Left lobe of liver (tissue), 2 donors: ENCODE results near the gene SLC26A1. TPM values are rescaled to one million over a fixed set of nuclear protein-coding genes. Genes with fewer than 3 reads are reported as not detected.

Experiments used
- ATAC-seq: fragments of 200-7000 bp; cut with Tn5 transposase; one replicate; pipeline ENCODE4 v1.9.1; 2020; ENCODE audit warnings: mild to moderate bottlenecking, moderate library complexity
- DNase-seq: peaks from one replicate; pipeline ENCODE4 v3.0.0-alpha.2; 2020; ENCODE audit warnings: low spot score
- total RNA-seq: library from RNA; stranded (reverse); gene quantifications from one replicate; pipeline ENCODE4 v1.2.1, GENCODE V29; 2021
- donor health status: DM: no; HTN: no; CAD: no; lungs with moderate emphysema.
- donor health status: DM: no; HTN: yes; CAD: no.

SLC26A1 gene
- total RNA-seq, 1 donor from 2014 or later, result 40.6 TPM

GRCh38 chr4:1030031-1030430 lies 36.8 kb upstream of the SLC26A1 start:
- no peak for DNase-seq
- ATAC-seq, result no peak

DNA sequence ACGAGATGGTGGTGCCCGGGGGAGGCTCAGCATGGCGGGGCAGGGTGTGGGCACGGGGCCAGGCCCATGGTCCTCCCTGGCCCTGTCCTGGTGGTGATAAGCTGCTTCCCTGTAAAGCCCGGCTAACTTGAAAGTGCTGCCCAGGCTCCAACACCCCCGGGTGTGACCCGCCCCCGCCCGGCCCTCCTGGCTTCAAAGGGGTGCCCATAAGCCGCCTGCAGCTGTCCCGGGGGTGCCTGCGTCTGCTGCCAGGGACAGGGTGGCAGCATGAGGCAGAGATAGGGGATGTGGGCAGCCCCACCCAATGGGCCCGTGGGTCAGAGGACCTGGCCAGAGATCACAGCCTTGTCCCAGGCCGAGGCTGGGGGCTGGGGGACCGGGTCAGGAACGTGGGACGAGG lies 36.3 kb upstream of the SLC26A1 start:
- DNase-seq (no peak), ATAC-seq (no peak)

- DNase-seq (no peak), ATAC-seq (peak; percentile 2)
Observed at GRCh38 chr4:1028574-1029220, 35.5 kb upstream of the SLC26A1 start.

- peak; percentile 29 for ATAC-seq
- no peak for DNase-seq
Observed at GRCh38 chr4:1027915-1028238, 34.7 kb upstream of the SLC26A1 start.

DNA sequence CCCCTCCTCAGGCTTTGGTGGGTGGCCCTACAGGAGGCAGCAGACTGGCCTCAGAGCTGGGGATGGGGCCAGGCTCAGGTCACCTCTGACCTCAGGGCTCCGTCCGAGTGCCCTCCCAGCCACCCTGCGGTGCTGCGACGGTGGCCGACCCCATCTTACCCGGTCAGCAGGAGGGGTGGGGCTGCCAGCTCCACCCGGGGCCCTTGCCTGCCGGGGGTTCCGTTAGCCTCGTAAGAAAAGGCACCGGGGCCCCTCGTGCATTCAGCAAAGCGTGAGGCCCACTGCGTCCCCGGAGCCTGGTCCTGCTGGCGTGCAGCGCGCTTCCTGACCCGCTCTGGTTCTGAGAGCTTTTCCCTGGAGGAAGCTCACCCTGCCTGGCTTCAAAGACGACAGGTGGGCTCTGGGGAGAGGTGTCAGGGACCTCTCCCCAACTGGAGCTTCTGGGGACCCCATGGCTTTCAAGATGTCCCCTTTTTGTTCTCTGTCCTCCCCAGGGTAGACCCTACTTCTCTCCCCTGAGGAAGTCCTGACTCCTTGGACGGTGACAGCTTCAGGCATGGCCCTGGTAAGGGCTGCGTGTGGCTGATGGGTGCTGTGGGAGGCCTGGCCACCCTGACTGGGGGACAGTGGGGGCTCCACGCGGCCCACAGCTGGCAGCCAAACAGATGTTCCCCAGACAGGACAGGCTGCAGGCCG lies 34.2 kb upstream of the SLC26A1 start:
- ATAC-seq (peak; percentile 5), DNase-seq (no peak)

GRCh38 chr4:1026115-1026514 lies 32.9 kb upstream of the SLC26A1 start:
- peak; percentile 64 for DNase-seq
- ATAC-seq, result peak; percentile 74

- ATAC-seq (no peak), DNase-seq (no peak)
Observed at GRCh38 chr4:1024882-1025545, 31.8 kb upstream of the SLC26A1 start.

GRCh38 chr4:1023895-1024740 lies 30.9 kb upstream of the SLC26A1 start:
- ATAC-seq (no peak), DNase-seq (no peak)

DNA sequence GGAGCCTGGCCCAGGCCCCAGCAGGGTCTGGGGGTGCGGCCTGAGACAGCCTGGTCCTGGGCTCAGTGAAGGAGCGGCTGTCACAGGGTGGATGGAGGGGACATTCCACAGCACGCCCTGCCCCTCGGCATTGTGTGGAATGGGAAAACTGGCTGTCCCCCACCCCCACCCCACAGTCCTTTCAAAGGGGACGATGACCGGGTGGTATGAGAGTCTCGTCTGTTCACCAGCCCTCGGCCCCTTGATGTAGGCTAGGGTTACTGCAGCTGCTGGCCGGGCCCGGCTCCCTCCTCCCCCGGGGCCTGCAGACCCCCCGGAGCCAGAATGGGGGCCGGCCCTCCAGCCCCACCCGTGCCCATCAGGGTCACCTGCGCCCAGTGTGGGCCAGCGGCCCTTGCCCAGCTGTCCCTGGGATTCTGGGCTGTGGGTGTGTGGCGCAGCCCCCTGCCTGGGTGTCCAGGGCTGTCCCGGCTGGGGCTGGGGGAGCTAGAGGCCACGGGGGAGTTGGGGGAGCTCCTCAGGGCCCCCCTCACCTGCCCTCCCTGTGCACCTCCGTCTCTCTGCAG lies 30.0 kb upstream of the SLC26A1 start:
- no peak for DNase-seq
- ATAC-seq, result no peak

- ATAC-seq, result no peak
- DNase-seq, result no peak
Observed at GRCh38 chr4:1022739-1023066, 29.5 kb upstream of the SLC26A1 start.

DNA sequence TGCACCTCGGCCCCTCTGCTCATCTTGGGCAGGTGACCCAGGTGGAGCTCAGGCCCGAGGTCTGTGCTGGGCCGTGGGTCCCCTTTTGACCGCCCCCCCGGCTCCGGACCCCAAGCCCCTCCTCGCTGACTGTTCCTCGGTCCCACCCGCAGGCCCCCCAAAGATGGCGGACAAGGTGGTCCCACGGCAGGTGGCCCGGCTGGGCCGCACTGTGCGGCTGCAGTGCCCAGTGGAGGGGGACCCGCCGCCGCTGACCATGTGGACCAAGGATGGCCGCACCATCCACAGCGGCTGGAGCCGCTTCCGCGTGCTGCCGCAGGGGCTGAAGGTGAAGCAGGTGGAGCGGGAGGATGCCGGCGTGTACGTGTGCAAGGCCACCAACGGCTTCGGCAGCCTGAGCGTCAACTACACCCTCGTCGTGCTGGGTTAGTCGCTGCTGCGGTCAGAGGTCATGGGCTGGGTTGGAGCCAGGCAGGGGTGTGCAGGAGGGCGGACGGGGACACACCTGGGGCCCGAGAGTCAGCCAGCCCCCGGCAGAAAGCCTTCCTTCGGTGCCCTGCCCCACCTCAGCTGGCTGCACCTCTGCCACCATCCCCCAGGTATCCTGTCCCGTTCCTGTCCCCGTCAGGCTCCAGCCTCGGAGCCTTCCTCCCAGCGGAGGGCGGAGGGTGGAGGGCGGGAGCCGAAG lies 29.0 kb upstream of the SLC26A1 start:
- DNase-seq (no peak), ATAC-seq (no peak)

- no peak for DNase-seq
- ATAC-seq, result no peak
Observed at GRCh38 chr4:1021386-1022050, 28.3 kb upstream of the SLC26A1 start.

DNA sequence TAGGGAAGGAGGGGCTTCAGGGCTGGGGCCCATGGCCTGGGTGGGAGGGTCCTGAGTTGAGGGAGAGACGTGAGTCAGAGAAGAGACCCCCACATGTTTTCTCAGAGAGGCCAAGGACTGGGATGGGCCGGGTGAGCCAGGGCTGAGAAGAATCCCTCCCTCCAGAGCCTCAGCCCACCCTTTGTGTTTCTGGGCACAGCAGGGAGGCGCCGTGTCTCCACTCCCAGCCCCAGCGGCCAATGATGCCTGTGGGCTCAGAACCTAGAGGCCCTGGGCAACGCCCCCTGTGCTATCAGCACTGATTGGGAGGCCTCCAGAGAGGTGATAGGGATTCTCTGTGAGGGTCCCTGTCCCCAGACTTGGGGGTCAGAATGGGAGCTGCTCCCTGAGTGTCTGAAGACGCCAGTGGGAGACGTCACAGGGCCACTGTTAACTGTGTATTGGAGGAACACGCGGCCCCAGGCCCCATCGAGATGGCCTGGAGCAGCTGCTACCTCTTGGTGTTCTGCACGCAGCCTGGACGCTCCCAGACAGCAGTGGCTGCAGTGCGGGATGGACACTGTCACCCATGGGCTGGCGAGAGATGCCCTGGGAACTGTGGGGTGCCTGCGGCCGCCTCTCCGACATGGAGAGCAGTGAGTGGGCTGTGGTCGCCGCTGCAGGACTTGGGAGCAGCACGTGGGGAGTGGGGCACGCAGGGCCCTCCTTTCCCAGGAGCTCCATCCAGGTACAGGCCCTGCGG lies 26.7 kb upstream of the SLC26A1 start:
- no peak for ATAC-seq

GRCh38 chr4:1019320-1019719 lies 26.1 kb upstream of the SLC26A1 start:
- DNase-seq, result no peak
- ATAC-seq, result no peak

More for the DNA sequence above, 26.7 kb upstream of the SLC26A1 start:
- no peak for DNase-seq

DNA sequence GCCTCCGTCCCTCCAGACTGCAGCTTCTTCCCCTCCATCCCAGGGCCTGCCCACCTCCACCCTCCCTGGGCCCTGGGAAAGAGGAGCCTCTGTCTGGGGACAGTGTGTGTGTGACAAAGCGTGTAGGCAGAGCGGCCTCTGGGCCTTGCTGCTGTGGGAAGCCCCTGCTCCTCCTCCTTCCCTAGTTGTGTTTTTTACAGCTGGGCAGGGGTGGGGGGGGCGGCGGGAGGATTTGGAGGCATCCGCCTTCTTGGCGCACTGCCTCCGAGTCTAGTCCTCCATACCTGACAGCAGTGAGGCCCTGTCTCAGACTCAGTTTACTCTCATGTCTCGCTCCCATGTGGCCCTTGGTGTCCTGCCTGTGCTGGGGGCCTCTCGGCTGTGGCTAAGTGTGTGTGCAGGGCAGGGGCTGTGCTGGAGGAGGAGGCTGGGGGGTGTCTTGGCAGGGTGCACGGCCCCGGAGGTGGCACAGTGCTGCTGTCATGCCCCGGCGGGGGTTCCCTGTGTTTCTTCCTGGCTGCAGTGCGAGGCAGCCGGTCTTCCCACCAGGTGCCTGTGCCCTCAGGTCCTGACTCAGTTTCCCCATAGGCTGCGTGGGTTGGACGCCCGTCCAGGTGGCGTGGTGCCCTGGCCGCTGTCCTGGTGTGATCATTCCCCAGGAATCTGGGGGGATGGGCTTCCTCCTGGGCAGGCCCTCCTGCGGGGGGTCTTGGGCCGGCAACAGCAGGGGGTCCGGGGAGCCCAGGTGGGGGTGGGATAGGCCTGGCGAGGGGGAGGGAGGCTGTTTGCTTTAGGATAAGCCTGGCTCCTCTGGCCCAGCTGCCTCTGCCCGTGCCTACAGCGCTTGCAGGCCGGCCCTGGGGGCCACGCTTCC lies 25.2 kb upstream of the SLC26A1 start:
- DNase-seq, result no peak
- ATAC-seq, result no peak

DNA sequence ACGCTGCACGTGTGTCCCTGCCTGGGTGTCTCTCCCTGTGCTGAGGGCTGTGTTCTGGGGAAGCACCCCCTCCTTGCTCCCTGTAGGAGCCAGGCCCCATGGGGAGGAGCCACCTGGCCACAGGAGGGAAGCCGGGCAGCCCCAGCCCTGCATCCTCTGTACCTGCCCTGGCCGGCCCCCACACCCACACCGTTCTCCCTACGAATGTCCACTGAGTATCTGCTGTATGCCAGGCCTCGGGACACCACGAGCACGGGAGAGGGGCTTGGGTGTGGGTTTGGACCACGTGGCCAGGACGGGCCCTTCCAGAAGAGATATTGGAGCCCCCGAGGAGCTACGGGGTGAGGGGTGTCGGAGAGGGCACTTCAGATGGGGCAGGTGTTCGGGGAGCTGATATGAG lies 24.5 kb upstream of the SLC26A1 start:
- DNase-seq, result no peak

GRCh38 chr4:1017211-1017610 lies 24.0 kb upstream of the SLC26A1 start:
- DNase-seq, result no peak

More for the DNA sequence above, 24.5 kb upstream of the SLC26A1 start:
- no peak for ATAC-seq

GRCh38 chr4:1015746-1016145 lies 22.5 kb upstream of the SLC26A1 start:
- ATAC-seq (no peak), DNase-seq (no peak)

More at GRCh38 chr4:1017211-1017610, 24.0 kb upstream of the SLC26A1 start:
- ATAC-seq, result no peak
